ENCODE data around the gene TMEM108. TPM values are rescaled to one million over a fixed set of nuclear protein-coding genes. Genes with fewer than 3 reads are reported as not detected.

Gene TMEM108
- total and polyA plus RNA-seq, 10 of the 15 experiments (the other 5 are each of a cell fraction or from before 2014, with no cell fraction given): 0.02 to 0.58 (median 0.12) TPM; not detected in 5

- Histone ChIP-seq H3K4me3 (no peak overlapping the region), H3K4me2 (ENCODE audit: control insufficient read depth, insufficient read depth) (no peak overlapping the region), H3K79me2 (ENCODE audit: control insufficient read depth, insufficient read depth, low read length) (no peaks in the 10 kb centered on the region), H4K20me1 (ENCODE audit: control insufficient read depth, insufficient read depth) (no peaks in the 10 kb centered on the region), H3K27me3 (replicated peaks in 1 of 2; ENCODE audit: control insufficient read depth in 2 of 2, insufficient read depth in 2 of 2, low read length in 1 of 2) (no peaks in the 10 kb centered on the region; a peak in 1 of 4 replicates), H3K36me3 (ENCODE audit: control insufficient read depth in 2 of 2, insufficient read depth in 2 of 2, low read length in 1 of 2) (no peaks in the 10 kb centered on the region), H2AFZ (ENCODE audit: control insufficient read depth, low read depth, low read length) (no peak overlapping the region), H3K9me3 (replicated peaks; ENCODE audit: control insufficient read depth, insufficient read depth, low read length) (no peaks in the 10 kb centered on the region; the same call in 1 of the 3 replicates), H3K9ac (ENCODE audit: control insufficient read depth, insufficient read depth, low read length) (no peak overlapping the region), H3K27ac (ENCODE audit: control insufficient read depth, insufficient read depth) (no peak overlapping the region), H3K4me1 (ENCODE audit: control insufficient read depth, insufficient read depth, low read length) (no peaks in the 10 kb centered on the region)
- RAD21 ChIA-PET (ENCODE audit: unreplicated experiment): no interaction called here
- WGBS (ENCODE audit: insufficient coverage, insufficient replicate concordance, low lambda C conversion rate, missing lambda C conversion rate): 55% methylated on average over 3 of the region's 3 CpGs
- TF ChIP-seq POLR2AphosphoS5 (IDR thresholded peaks at IDR 0.05; ENCODE audit: low read length) (no peak), KDM1A (IDR thresholded peaks at IDR 0.05; ENCODE audit: borderline replicate concordance) (no peak), TAF1 (IDR thresholded peaks at IDR 0.05; ENCODE audit: borderline replicate concordance, low read depth, low read length) (no peak), ZNF384 (IDR thresholded peaks at IDR 0.05; ENCODE audit: borderline replicate concordance, low read depth, low read length) (no peak)
- SMC1A ChIA-PET (ENCODE audit: uncharacterized antibody, unreplicated experiment): no interaction called here
- in situ Hi-C loops (cut with MboI) (no loop called here), intact Hi-C loops (cut with micrococcal nuclease; ENCODE audit: unreplicated experiment) (no loop called here)
- POLR2A ChIA-PET: no interaction called here
- CTCF ChIA-PET: no interaction called here
- FAIRE-seq (no peak), DNase-seq (ENCODE audit: low read depth, low spot score) (no peak), ATAC-seq (no peak)
- BruUV-seq (replicated peaks): no TSS peak
These were observed 58.9 kb downstream of the TMEM108 start for GRCh38 chr3:133096900-133097613.

DNA sequence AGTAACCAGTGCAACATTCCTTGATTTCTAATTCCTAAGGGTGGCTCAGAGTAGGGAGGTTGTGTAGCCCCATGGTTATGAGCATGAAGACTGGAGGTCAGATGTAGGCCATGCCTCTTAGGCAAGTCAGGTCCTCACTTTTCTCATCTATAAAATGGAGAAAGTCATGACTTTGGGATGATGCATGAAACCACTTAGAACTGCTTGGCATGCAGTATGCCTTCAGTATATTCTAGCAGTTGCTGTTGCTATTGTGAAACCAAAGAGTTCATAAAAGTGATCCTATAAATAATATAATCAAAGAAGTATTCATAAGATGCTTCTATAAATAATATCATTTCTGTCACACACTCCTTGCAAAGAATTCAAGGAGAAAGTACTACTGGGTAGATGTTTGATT lies 65.5 kb downstream of the TMEM108 start:
- no peaks in the 10 kb centered on the region for H3K36me3 ChIP-seq (ENCODE audit: control insufficient read depth in 2 of 2, insufficient read depth in 2 of 2, low read length in 1 of 2)
- no peak overlapping the region for H3K4me3 ChIP-seq
- no peaks in the 10 kb centered on the region; the same call in 1 of the 3 replicates for H3K9me3 ChIP-seq (replicated peaks; ENCODE audit: control insufficient read depth, insufficient read depth, low read length)
- SMC1A ChIA-PET (ENCODE audit: uncharacterized antibody, unreplicated experiment): no interaction called here
- no peaks in the 10 kb centered on the region for H3K79me2 ChIP-seq (ENCODE audit: control insufficient read depth, insufficient read depth, low read length)
- no peaks in the 10 kb centered on the region for H3K4me1 ChIP-seq (ENCODE audit: control insufficient read depth, insufficient read depth, low read length)
- in situ Hi-C loops (cut with MboI) (no loop called here), intact Hi-C loops (cut with micrococcal nuclease; ENCODE audit: unreplicated experiment) (no loop called here)
- no peaks in the 10 kb centered on the region for H3K27me3 ChIP-seq (replicated peaks in 1 of 2; ENCODE audit: control insufficient read depth in 2 of 2, insufficient read depth in 2 of 2, low read length in 1 of 2)
- H2AFZ ChIP-seq (ENCODE audit: control insufficient read depth, low read depth, low read length): no peak overlapping the region
- no TSS peak for BruUV-seq (replicated peaks)
- no peak overlapping the region for H3K4me2 ChIP-seq (ENCODE audit: control insufficient read depth, insufficient read depth)
- no peak overlapping the region for H3K27ac ChIP-seq (ENCODE audit: control insufficient read depth, insufficient read depth)
- no peaks in the 10 kb centered on the region for H4K20me1 ChIP-seq (ENCODE audit: control insufficient read depth, insufficient read depth)
- POLR2A ChIA-PET: no interaction called here
- DNase-seq (ENCODE audit: low read depth, low spot score) (no peak), FAIRE-seq (no peak), ATAC-seq (no peak)
- RAD21 ChIA-PET (ENCODE audit: unreplicated experiment): no interaction called here
- CTCF ChIA-PET: no interaction called here
- H3K9ac ChIP-seq (ENCODE audit: control insufficient read depth, insufficient read depth, low read length): no peak overlapping the region
- TF ChIP-seq CHD4 (IDR thresholded peaks at IDR 0.05) (no peak), IRF4 (IDR thresholded peaks at IDR 0.05; ENCODE audit: low read depth, low read length) (no peak), PAX5 (IDR thresholded peaks at IDR 0.05; ENCODE audit: borderline replicate concordance, low read depth, low read length) (no peak), GABPA (IDR thresholded peaks at IDR 0.05; ENCODE audit: low read depth) (no peak), ZBTB33 (IDR thresholded peaks at IDR 0.05) (no peak), STAT3 (IDR thresholded peaks at IDR 0.05; ENCODE audit: low read depth, low read length) (no peak), MEF2A (IDR thresholded peaks at IDR 0.05; ENCODE audit: insufficient read depth, low read depth, low read length) (no peak)
- TF ChIP-seq, protein P1, sequence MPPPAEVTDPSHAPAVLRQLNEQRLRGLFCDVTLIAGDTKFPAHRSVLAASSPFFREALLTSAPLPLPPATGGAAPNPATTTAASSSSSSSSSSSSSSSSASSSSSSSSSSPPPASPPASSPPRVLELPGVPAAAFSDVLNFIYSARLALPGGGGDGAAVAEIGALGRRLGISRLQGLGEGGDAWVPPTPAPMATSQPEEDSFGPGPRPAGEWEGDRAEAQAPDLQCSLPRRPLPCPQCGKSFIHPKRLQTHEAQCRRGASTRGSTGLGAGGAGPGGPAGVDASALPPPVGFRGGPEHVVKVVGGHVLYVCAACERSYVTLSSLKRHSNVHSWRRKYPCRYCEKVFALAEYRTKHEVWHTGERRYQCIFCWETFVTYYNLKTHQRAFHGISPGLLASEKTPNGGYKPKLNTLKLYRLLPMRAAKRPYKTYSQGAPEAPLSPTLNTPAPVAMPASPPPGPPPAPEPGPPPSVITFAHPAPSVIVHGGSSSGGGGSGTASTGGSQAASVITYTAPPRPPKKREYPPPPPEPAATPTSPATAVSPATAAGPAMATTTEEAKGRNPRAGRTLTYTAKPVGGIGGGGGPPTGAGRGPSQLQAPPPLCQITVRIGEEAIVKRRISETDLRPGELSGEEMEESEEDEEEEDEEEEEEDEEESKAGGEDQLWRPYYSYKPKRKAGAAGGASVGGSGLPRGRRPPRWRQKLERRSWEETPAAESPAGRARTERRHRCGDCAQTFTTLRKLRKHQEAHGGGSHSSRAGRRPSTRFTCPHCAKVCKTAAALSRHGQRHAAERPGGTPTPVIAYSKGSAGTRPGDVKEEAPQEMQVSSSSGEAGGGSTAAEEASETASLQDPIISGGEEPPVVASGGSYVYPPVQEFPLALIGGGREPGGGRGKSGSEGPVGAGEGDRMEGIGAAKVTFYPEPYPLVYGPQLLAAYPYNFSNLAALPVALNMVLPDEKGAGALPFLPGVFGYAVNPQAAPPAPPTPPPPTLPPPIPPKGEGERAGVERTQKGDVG (CRISPR knock-in tag; IDR thresholded peaks at IDR 0.05): no peak
- TF ChIP-seq, protein P2, sequence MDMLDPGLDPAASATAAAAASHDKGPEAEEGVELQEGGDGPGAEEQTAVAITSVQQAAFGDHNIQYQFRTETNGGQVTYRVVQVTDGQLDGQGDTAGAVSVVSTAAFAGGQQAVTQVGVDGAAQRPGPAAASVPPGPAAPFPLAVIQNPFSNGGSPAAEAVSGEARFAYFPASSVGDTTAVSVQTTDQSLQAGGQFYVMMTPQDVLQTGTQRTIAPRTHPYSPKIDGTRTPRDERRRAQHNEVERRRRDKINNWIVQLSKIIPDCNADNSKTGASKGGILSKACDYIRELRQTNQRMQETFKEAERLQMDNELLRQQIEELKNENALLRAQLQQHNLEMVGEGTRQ (IDR thresholded peaks at IDR 0.05; ENCODE audit: borderline replicate concordance, low read depth, low read length): no peak

All from GM12878 (cell line).